ENCODE data around the gene PTAFR.

GRCh38 chr1:28148880-28149195, 27.7 kb downstream of the PTAFR start:
- TF ChIP-seq, protein P1, sequence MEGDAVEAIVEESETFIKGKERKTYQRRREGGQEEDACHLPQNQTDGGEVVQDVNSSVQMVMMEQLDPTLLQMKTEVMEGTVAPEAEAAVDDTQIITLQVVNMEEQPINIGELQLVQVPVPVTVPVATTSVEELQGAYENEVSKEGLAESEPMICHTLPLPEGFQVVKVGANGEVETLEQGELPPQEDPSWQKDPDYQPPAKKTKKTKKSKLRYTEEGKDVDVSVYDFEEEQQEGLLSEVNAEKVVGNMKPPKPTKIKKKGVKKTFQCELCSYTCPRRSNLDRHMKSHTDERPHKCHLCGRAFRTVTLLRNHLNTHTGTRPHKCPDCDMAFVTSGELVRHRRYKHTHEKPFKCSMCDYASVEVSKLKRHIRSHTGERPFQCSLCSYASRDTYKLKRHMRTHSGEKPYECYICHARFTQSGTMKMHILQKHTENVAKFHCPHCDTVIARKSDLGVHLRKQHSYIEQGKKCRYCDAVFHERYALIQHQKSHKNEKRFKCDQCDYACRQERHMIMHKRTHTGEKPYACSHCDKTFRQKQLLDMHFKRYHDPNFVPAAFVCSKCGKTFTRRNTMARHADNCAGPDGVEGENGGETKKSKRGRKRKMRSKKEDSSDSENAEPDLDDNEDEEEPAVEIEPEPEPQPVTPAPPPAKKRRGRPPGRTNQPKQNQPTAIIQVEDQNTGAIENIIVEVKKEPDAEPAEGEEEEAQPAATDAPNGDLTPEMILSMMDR (IDR thresholded peaks at IDR 0.05; ENCODE audit: insufficient read depth, low read length, poor library complexity, severe bottlenecking): no peak
- TF ChIP-seq EZH2phosphoT487 (conservative IDR thresholded peaks at IDR 0.05; ENCODE audit: low read length): no peak
